Spleen (tissue), 7 donors: ENCODE data around the gene SPATC1L.

Experiments used
- POLR2A ChIP-seq, 3 donors: fragments of 450-650 bp; IDR thresholded peaks; one replicate each; pipeline ENCODE4 v1.5.1; 2017; ENCODE audit warnings: antibody characterized with exemption in 3 of 3, mild to moderate bottlenecking in 1 of 3
- POLR2AphosphoS5 ChIP-seq, 3 donors: sonication (generic); formaldehyde crosslinking; IDR thresholded peaks; one replicate each; pipeline ENCODE4 v1.5.1; 2017; ENCODE audit warnings: antibody characterized with exemption in 3 of 3
- TF ChIP-seq, protein P1 (sequence below), 11 experiments: fragments of 200-600 bp in 7 of 11; fragments of 450-650 bp in 4 of 11; sonication (generic) in 4 of 11; IDR thresholded peaks in 8 of 11; conservative IDR thresholded peaks in 3 of 11; 1 replicate in 7 of 11; 2 replicates in 4 of 11; pipeline versions ENCODE4 v1.4.0 to v1.8.0; 2016 to 2021; ENCODE audit warnings: antibody characterized with exemption in 11 of 11, inconsistent platforms in 4 of 11, mild to moderate bottlenecking in 1 of 11
- donor health status: DM: no; HTN: no; CAD: no; lungs with moderate emphysema.
- donor health status: DM: no; HTN: no; CAD: no.
- donor health status: DM: no; HTN: no; CAD: no.

DNA sequence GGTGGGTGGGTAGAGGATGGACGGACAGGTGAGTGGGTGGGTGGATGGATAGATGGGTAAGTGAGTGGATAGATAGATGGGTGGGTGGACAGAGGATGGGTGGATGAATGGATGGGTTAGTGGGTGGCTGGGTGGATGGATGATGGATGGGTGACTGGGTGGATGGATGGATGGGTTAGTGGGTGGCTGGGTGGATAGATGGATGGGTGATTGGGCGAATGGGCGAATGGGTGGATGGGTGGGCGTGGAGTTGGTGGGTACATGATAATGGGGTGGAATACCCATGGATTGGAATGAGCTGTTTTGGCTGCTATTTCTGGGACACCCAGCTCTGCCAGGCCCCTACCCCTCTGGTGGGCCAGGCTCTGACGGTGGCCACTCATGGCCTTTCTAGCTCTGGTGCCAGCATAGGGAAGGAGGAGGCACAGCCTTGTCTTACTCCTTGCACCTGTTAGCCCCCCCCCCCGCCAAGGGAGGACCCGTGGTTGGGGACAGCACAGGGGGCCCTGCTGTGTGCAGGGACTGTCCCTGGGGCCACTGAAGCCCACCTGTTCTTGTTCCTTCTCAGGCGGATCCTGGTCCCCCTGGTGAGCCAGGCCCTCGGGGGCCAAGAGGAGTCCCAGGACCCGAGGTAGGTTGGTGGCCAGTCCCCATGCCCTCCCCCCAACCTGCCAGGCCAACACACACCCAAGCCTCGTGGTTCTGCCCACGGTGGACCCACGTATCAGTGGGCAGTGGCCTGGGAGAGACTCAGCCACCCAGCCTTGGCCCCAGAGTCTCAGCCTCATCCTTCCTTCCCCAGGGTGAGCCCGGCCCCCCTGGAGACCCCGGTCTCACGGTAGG is 60.0 kb downstream of the SPATC1L start:
- TF ChIP-seq, protein P1, sequence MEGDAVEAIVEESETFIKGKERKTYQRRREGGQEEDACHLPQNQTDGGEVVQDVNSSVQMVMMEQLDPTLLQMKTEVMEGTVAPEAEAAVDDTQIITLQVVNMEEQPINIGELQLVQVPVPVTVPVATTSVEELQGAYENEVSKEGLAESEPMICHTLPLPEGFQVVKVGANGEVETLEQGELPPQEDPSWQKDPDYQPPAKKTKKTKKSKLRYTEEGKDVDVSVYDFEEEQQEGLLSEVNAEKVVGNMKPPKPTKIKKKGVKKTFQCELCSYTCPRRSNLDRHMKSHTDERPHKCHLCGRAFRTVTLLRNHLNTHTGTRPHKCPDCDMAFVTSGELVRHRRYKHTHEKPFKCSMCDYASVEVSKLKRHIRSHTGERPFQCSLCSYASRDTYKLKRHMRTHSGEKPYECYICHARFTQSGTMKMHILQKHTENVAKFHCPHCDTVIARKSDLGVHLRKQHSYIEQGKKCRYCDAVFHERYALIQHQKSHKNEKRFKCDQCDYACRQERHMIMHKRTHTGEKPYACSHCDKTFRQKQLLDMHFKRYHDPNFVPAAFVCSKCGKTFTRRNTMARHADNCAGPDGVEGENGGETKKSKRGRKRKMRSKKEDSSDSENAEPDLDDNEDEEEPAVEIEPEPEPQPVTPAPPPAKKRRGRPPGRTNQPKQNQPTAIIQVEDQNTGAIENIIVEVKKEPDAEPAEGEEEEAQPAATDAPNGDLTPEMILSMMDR (IDR thresholded peaks at IDR 0.05 in 8 of 11, conservative IDR thresholded peaks at IDR 0.05 in 3 of 11): no peak
- no peak for TF ChIP-seq POLR2A (IDR thresholded peaks at IDR 0.05)
- TF ChIP-seq POLR2AphosphoS5 (IDR thresholded peaks at IDR 0.05): no peak
